GM12878 (cell line): ENCODE measurements around the gene MDFI.

Experiments
- GABPA ChIP-seq: IDR thresholded peaks from 2 replicates; pipeline ENCODE4 v1.6.1; 2014; ENCODE audit warnings: antibody characterized with exemption, low read depth, mild to moderate bottlenecking, inconsistent platforms
- HDAC2 ChIP-seq: fragments of 200-600 bp; sonication (generic); IDR thresholded peaks from 2 replicates; pipeline ENCODE4 v1.6.1; 2017
- JUND ChIP-seq: IDR thresholded peaks from 2 replicates; pipeline ENCODE4 v1.6.1; 2012; ENCODE audit warnings: low read depth, mild to moderate bottlenecking, low read length, improper control_type of control experiment, moderate library complexity
- MXI1 ChIP-seq: fragments of 150-350 bp; IDR thresholded peaks from 2 replicates; pipeline ENCODE4 v1.6.1; 2011; ENCODE audit warnings: low read depth, mild to moderate bottlenecking, inconsistent platforms, low read length, improper control_type of control experiment
- NR2C2 ChIP-seq: IDR thresholded peaks from 2 replicates; pipeline ENCODE4 v1.6.1; 2011; ENCODE audit warnings: borderline replicate concordance, low read depth; ENCODE audit not compliant: control insufficient read depth, insufficient read length
- POLR2A ChIP-seq: IDR thresholded peaks from 2 replicates; pipeline ENCODE4 v1.6.1; 2011; ENCODE audit warnings: low read depth, mild to moderate bottlenecking, low read length
- RAD51 ChIP-seq: fragments of 450-650 bp; IDR thresholded peaks from 2 replicates; pipeline ENCODE4 v1.6.1; 2016; ENCODE audit warnings: moderate library complexity, mild to moderate bottlenecking, inconsistent platforms
- TF ChIP-seq, protein P1 (sequence below): fragments of 450-650 bp; formaldehyde crosslinking; IDR thresholded peaks from 2 replicates; pipeline ENCODE4 v1.5.0; 2022; ENCODE audit warnings: mild to moderate bottlenecking, missing genetic modification characterization
- TF ChIP-seq, protein P2 (sequence below), 3 experiments: IDR thresholded peaks in 2 of 3; conservative IDR thresholded peaks in 1 of 3; 2 replicates each; pipeline ENCODE4 v1.5.1; 2011; ENCODE audit warnings: low read depth in 3 of 3, low read length in 3 of 3, mild to moderate bottlenecking in 3 of 3, control low read depth in 2 of 3, moderate library complexity in 2 of 3, inconsistent platforms in 1 of 3, mixed read lengths in 1 of 3; ENCODE audit not compliant: control insufficient read depth in 2 of 3, insufficient read depth in 1 of 3; ENCODE audit errors: extremely low read depth in 1 of 3
- TF ChIP-seq, protein P3 (sequence below): IDR thresholded peaks from 2 replicates; pipeline ENCODE4 v1.6.1; 2011; ENCODE audit warnings: borderline replicate concordance, low read depth, mild to moderate bottlenecking, moderate library complexity, mixed read lengths, low read length; ENCODE audit not compliant: insufficient read depth; ENCODE audit errors: extremely low read length

DNA sequence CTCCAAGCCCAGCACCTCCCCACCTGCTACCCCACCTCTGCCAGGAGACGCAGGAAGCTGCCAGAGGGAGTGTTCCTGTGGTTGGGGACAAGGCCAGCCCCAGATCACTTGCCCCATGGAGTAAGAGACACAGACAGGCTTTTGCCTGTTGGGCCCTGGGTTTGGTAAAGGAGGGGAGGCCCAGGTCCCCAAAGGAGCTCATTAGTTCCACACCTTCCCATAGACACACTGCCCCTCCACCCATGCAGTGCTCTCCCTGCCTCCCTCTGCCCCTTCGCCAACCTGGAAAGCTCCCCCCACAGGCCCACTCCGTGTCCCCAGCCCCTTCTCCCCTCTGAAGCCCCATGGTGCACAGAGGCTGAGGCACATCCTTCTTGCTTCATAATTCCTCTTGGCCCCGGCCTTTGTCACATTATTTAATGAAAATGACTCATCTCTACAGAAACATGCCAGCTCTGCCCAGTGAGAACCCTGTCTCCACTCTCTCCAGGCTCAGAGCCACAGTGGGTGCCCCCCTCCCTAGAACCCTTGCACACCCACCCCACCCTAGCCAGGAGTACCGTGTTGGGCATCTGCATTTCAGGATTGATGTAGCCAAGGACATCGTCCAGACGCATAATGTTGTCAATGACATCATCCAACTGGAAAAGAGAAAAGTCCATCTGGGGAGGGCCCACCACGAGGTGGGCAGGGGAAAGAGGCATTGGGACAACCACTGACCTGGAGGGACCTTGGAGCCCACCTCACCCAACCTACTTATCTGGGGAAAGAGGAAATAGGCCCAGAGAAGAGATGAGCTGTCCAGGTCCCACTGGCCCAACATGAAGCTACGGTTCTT lies 51.1 kb downstream of the MDFI start:
- no peak for TF ChIP-seq NR2C2
- TF ChIP-seq, protein P1, sequence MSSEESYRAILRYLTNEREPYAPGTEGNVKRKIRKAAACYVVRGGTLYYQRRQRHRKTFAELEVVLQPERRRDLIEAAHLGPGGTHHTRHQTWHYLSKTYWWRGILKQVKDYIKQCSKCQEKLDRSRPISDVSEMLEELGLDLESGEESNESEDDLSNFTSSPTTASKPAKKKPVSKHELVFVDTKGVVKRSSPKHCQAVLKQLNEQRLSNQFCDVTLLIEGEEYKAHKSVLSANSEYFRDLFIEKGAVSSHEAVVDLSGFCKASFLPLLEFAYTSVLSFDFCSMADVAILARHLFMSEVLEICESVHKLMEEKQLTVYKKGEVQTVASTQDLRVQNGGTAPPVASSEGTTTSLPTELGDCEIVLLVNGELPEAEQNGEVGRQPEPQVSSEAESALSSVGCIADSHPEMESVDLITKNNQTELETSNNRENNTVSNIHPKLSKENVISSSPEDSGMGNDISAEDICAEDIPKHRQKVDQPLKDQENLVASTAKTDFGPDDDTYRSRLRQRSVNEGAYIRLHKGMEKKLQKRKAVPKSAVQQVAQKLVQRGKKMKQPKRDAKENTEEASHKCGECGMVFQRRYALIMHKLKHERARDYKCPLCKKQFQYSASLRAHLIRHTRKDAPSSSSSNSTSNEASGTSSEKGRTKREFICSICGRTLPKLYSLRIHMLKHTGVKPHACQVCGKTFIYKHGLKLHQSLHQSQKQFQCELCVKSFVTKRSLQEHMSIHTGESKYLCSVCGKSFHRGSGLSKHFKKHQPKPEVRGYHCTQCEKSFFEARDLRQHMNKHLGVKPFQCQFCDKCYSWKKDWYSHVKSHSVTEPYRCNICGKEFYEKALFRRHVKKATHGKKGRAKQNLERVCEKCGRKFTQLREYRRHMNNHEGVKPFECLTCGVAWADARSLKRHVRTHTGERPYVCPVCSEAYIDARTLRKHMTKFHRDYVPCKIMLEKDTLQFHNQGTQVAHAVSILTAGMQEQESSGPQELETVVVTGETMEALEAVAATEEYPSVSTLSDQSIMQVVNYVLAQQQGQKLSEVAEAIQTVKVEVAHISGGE: no peak
- TF ChIP-seq, protein P2, sequence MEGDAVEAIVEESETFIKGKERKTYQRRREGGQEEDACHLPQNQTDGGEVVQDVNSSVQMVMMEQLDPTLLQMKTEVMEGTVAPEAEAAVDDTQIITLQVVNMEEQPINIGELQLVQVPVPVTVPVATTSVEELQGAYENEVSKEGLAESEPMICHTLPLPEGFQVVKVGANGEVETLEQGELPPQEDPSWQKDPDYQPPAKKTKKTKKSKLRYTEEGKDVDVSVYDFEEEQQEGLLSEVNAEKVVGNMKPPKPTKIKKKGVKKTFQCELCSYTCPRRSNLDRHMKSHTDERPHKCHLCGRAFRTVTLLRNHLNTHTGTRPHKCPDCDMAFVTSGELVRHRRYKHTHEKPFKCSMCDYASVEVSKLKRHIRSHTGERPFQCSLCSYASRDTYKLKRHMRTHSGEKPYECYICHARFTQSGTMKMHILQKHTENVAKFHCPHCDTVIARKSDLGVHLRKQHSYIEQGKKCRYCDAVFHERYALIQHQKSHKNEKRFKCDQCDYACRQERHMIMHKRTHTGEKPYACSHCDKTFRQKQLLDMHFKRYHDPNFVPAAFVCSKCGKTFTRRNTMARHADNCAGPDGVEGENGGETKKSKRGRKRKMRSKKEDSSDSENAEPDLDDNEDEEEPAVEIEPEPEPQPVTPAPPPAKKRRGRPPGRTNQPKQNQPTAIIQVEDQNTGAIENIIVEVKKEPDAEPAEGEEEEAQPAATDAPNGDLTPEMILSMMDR (IDR thresholded peaks at IDR 0.05 in 2 of 3, conservative IDR thresholded peaks at IDR 0.05 in 1 of 3; ENCODE audit: control insufficient read depth in 2 of 3, extremely low read depth in 1 of 3, insufficient read depth in 1 of 3, low read depth in 3 of 3, low read length in 3 of 3): no peak
- no peak for TF ChIP-seq JUND
- no peak for TF ChIP-seq MXI1
- no peak for TF ChIP-seq GABPA
- TF ChIP-seq, protein P3, sequence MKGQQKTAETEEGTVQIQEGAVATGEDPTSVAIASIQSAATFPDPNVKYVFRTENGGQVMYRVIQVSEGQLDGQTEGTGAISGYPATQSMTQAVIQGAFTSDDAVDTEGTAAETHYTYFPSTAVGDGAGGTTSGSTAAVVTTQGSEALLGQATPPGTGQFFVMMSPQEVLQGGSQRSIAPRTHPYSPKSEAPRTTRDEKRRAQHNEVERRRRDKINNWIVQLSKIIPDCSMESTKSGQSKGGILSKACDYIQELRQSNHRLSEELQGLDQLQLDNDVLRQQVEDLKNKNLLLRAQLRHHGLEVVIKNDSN: no peak
- TF ChIP-seq POLR2A: no peak
- TF ChIP-seq RAD51: no peak
- TF ChIP-seq HDAC2: no peak
